ENCODE data around the gene SIGLEC14.

The SIGLEC14 gene

GRCh38 chr19:51621178-51621577, 25.4 kb downstream of the SIGLEC14 start:
- 69% methylated on average over 2 of the region's 2 CpGs for WGBS
- Histone ChIP-seq H2BK15ac (ENCODE audit: low read depth, poor library complexity, severe bottlenecking) (no peak overlapping the region), H4K8ac (ENCODE audit: low read length) (no peak overlapping the region), H4K91ac (ENCODE audit: low read length) (no peak overlapping the region), H2BK5ac (ENCODE audit: low read depth, low read length, poor library complexity, severe bottlenecking) (no peak overlapping the region), H3K36me3 (ENCODE audit: control insufficient read depth in 1 of 2, insufficient read depth in 2 of 2, low read depth in 1 of 2, low read length in 2 of 2) (no peaks in the 10 kb centered on the region), H3K79me1 (replicated peaks; ENCODE audit: low read length, poor library complexity, severe bottlenecking) (no peaks in the 10 kb centered on the region), H3K4me1 (ENCODE audit: control insufficient read depth, insufficient read depth, low read depth, low read length) (no peaks in the 10 kb centered on the region), H3K4me2 (ENCODE audit: low read length, poor library complexity, severe bottlenecking) (no peak overlapping the region), H3K18ac (ENCODE audit: low read depth in 1 of 2, low read length in 2 of 2) (no peak overlapping the region), H2BK12ac (ENCODE audit: low read length in 2 of 2) (no peak overlapping the region), H3K14ac (ENCODE audit: low read length in 2 of 2) (no peak overlapping the region), H2AK5ac (ENCODE audit: low read length, severe bottlenecking) (no peak overlapping the region), H2AFZ (ENCODE audit: low read depth, low read length) (no peak overlapping the region), H3K4me3 (ENCODE audit: insufficient read depth in 1 of 2, low read depth in 1 of 2, low read length in 2 of 2) (no peak overlapping the region), H3K4ac (ENCODE audit: low read depth in 1 of 2, low read length in 2 of 2) (no peak overlapping the region), H3K23ac (ENCODE audit: low read length in 2 of 2) (no peak overlapping the region), H3K27ac (ENCODE audit: low read length, poor library complexity, severe bottlenecking) (no peak overlapping the region), H3K9ac (ENCODE audit: low read length) (no peak overlapping the region), H2BK120ac (ENCODE audit: low read depth, low read length) (no peak overlapping the region), H3K9me3 (ENCODE audit: control insufficient read depth, low read length) (no peaks in the 10 kb centered on the region), H3K27me3 (ENCODE audit: control insufficient read depth in 1 of 2, insufficient read depth in 1 of 2, low read length in 2 of 2) (peaks cover 0 to 5% of the 10 kb centered on the region in 2 experiments)
- no peak for DNase-seq

- Histone ChIP-seq H3K27ac (ENCODE audit: low read length, poor library complexity, severe bottlenecking) (no peak overlapping the region), H2BK5ac (ENCODE audit: low read depth, low read length, poor library complexity, severe bottlenecking) (no peak overlapping the region), H3K4me1 (ENCODE audit: control insufficient read depth, insufficient read depth, low read depth, low read length) (no peaks in the 10 kb centered on the region), H3K4me3 (ENCODE audit: insufficient read depth in 1 of 2, low read depth in 1 of 2, low read length in 2 of 2) (no peak overlapping the region), H4K91ac (ENCODE audit: low read length) (no peak overlapping the region), H2BK120ac (ENCODE audit: low read depth, low read length) (no peak overlapping the region), H3K4me2 (ENCODE audit: low read length, poor library complexity, severe bottlenecking) (no peak overlapping the region), H3K9me3 (ENCODE audit: control insufficient read depth, low read length) (no peaks in the 10 kb centered on the region), H3K36me3 (ENCODE audit: control insufficient read depth in 1 of 2, insufficient read depth in 2 of 2, low read depth in 1 of 2, low read length in 2 of 2) (no peaks in the 10 kb centered on the region), H3K79me1 (replicated peaks; ENCODE audit: low read length, poor library complexity, severe bottlenecking) (no peaks in the 10 kb centered on the region), H2BK12ac (ENCODE audit: low read length in 2 of 2) (no peak overlapping the region), H3K9ac (ENCODE audit: low read length) (no peak overlapping the region), H4K8ac (ENCODE audit: low read length) (no peak overlapping the region), H3K4ac (ENCODE audit: low read depth in 1 of 2, low read length in 2 of 2) (no peak overlapping the region), H3K23ac (ENCODE audit: low read length in 2 of 2) (no peak overlapping the region), H3K27me3 (ENCODE audit: control insufficient read depth in 1 of 2, insufficient read depth in 1 of 2, low read length in 2 of 2) (peaks cover 0 to 6% of the 10 kb centered on the region in 2 experiments), H2AFZ (ENCODE audit: low read depth, low read length) (no peak overlapping the region), H2BK15ac (ENCODE audit: low read depth, poor library complexity, severe bottlenecking) (no peak overlapping the region), H3K14ac (ENCODE audit: low read length in 2 of 2) (no peak overlapping the region), H2AK5ac (ENCODE audit: low read length, severe bottlenecking) (no peak overlapping the region), H3K18ac (ENCODE audit: low read depth in 1 of 2, low read length in 2 of 2) (no peak overlapping the region)
- DNase-seq = no peak
- WGBS = 84% methylated on average over 7 of the region's 7 CpGs
Observed at GRCh38 chr19:51615991-51616390, 30.6 kb downstream of the SIGLEC14 start.

- no peak overlapping the region for H4K8ac ChIP-seq (ENCODE audit: low read length)
- H3K27ac ChIP-seq (ENCODE audit: low read length, poor library complexity, severe bottlenecking) = no peak overlapping the region
- no peaks in the 10 kb centered on the region for H3K79me1 ChIP-seq (replicated peaks; ENCODE audit: low read length, poor library complexity, severe bottlenecking)
- H3K9ac ChIP-seq (ENCODE audit: low read length) = no peak overlapping the region
- H2AK5ac ChIP-seq (ENCODE audit: low read length, severe bottlenecking) = no peak overlapping the region
- H3K4ac ChIP-seq (ENCODE audit: low read depth in 1 of 2, low read length in 2 of 2) = no peak overlapping the region
- H2BK15ac ChIP-seq (ENCODE audit: low read depth, poor library complexity, severe bottlenecking) = no peak overlapping the region
- H3K14ac ChIP-seq (ENCODE audit: low read length in 2 of 2) = no peak overlapping the region
- H3K4me2 ChIP-seq (ENCODE audit: low read length, poor library complexity, severe bottlenecking) = no peak overlapping the region
- H3K27me3 ChIP-seq (ENCODE audit: control insufficient read depth in 1 of 2, insufficient read depth in 1 of 2, low read length in 2 of 2) = peaks cover 0 to 6% of the 10 kb centered on the region in 2 experiments
- H2BK120ac ChIP-seq (ENCODE audit: low read depth, low read length) = no peak overlapping the region
- H3K4me1 ChIP-seq (ENCODE audit: control insufficient read depth, insufficient read depth, low read depth, low read length) = no peaks in the 10 kb centered on the region
- no peak overlapping the region for H3K4me3 ChIP-seq (ENCODE audit: insufficient read depth in 1 of 2, low read depth in 1 of 2, low read length in 2 of 2)
- no peak overlapping the region for H2AFZ ChIP-seq (ENCODE audit: low read depth, low read length)
- H3K23ac ChIP-seq (ENCODE audit: low read length in 2 of 2) = no peak overlapping the region
- H2BK12ac ChIP-seq (ENCODE audit: low read length in 2 of 2) = no peak overlapping the region
- H3K9me3 ChIP-seq (ENCODE audit: control insufficient read depth, low read length) = no peaks in the 10 kb centered on the region
- no peak overlapping the region for H4K91ac ChIP-seq (ENCODE audit: low read length)
- no peaks in the 10 kb centered on the region for H3K36me3 ChIP-seq (ENCODE audit: control insufficient read depth in 1 of 2, insufficient read depth in 2 of 2, low read depth in 1 of 2, low read length in 2 of 2)
- no peak for DNase-seq
- no peak overlapping the region for H3K18ac ChIP-seq (ENCODE audit: low read depth in 1 of 2, low read length in 2 of 2)
- H2BK5ac ChIP-seq (ENCODE audit: low read depth, low read length, poor library complexity, severe bottlenecking) = no peak overlapping the region
- 46% methylated on average over 4 of the region's 5 CpGs for WGBS
Observed at GRCh38 chr19:51614789-51615188, 31.8 kb downstream of the SIGLEC14 start.

- Histone ChIP-seq H3K23ac (ENCODE audit: low read length in 2 of 2) (no peak overlapping the region), H3K4ac (ENCODE audit: low read depth in 1 of 2, low read length in 2 of 2) (no peak overlapping the region), H3K9ac (ENCODE audit: low read length) (no peak overlapping the region), H3K4me3 (ENCODE audit: insufficient read depth in 1 of 2, low read depth in 1 of 2, low read length in 2 of 2) (no peak overlapping the region), H3K9me3 (ENCODE audit: control insufficient read depth, low read length) (no peaks in the 10 kb centered on the region), H3K4me2 (ENCODE audit: low read length, poor library complexity, severe bottlenecking) (no peak overlapping the region), H3K79me1 (replicated peaks; ENCODE audit: low read length, poor library complexity, severe bottlenecking) (no peaks in the 10 kb centered on the region), H3K14ac (ENCODE audit: low read length in 2 of 2) (no peak overlapping the region), H3K36me3 (ENCODE audit: control insufficient read depth in 1 of 2, insufficient read depth in 2 of 2, low read depth in 1 of 2, low read length in 2 of 2) (no peaks in the 10 kb centered on the region), H3K27me3 (ENCODE audit: control insufficient read depth in 1 of 2, insufficient read depth in 1 of 2, low read length in 2 of 2) (peaks cover 0 to 6% of the 10 kb centered on the region in 2 experiments), H2BK5ac (ENCODE audit: low read depth, low read length, poor library complexity, severe bottlenecking) (no peak overlapping the region), H4K8ac (ENCODE audit: low read length) (no peak overlapping the region), H2BK12ac (ENCODE audit: low read length in 2 of 2) (no peak overlapping the region), H4K91ac (ENCODE audit: low read length) (no peak overlapping the region), H2AFZ (ENCODE audit: low read depth, low read length) (no peak overlapping the region), H2BK15ac (ENCODE audit: low read depth, poor library complexity, severe bottlenecking) (no peak overlapping the region), H3K27ac (ENCODE audit: low read length, poor library complexity, severe bottlenecking) (no peak overlapping the region), H3K4me1 (ENCODE audit: control insufficient read depth, insufficient read depth, low read depth, low read length) (no peaks in the 10 kb centered on the region), H2BK120ac (ENCODE audit: low read depth, low read length) (no peak overlapping the region), H2AK5ac (ENCODE audit: low read length, severe bottlenecking) (no peak overlapping the region), H3K18ac (ENCODE audit: low read depth in 1 of 2, low read length in 2 of 2) (no peak overlapping the region)
- no peak for DNase-seq
- WGBS = 68% methylated on average over 1 of the region's 1 CpG
Observed at GRCh38 chr19:51610576-51610975, 36.0 kb downstream of the SIGLEC14 start.
